DMS114 treated with DMSO at 0.1 percent for 48 hours (cell line): Measurements from ENCODE around the gene TRIM29.
"Not testable (repeated sequence)": the region's sequence is repeated elsewhere in the genome, so short reads cannot be mapped to it uniquely, and the experiment has no call there.

Experiments used
- DNase-seq: peaks from one replicate; lab custom pipeline; 2025; ENCODE audit not compliant: unreplicated experiment; lab: John Stamatoyannopoulos, UW

TRIM29 gene

DNA sequence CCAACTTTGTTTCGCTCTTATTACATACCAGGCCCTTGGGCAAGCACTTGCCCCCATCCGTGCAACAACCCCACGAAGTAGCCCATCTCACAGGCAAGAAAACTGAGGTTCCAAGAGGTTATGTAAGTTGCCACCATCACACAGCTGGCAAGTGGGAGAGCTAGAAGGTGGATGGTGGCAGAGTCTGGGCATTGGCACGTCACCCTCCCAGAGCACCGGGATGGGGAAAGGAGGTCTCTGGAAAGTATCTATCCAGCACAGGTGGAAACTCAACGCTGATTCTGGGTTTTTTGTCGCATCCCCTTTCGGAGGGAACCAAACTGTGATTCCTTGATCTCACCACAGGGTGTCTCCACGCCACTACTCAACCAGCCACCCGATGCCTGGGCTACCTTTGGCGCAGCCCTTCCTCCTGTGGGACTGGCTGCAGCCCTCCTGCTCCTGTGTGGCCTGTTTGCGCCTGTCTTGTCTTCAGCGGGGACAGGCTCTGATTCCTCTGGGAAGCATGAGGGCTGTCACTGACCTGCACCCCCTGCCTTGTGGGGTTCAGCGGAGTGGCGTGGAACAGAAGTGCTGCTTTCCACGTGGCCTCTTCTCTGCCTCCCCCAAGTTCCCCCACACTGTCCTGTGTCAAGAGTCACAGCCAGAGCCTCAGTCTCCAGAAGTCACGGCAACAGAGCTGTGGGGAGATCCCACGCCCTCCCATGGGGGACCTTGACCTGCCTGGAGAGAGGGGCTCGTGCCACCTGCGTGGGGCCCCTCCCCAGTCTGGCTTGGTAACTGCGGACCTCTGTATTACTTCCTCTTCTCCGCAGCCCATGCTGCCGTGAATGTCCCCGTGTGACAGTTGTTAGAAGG is 34.4 kb upstream of the TRIM29 start:
- DNase-seq, result peak; percentile 26

DNA sequence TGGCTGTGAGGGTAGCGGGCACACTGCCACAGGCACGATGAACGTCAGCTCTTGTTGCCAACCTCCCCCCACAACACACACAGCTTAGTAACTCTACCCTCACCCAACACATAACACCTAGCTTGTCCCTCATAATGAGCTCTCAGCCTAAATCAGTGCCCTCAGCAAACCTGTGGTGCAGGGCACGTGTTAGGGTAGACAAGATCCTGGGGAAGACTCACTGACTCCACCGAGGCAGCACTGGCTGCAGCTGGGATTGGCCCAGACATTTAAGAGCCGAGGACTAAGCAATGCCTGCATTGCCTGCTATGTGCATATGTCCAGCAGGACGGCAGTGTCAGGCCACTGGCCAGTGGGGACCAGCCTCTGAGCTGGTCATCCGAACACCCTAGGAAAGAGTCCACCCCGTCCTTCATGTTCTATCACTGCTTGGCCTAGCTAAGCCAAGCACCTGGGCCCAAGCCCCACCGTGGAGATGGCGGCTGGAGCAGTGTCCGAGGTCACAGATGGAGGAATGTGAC is 32.9 kb upstream of the TRIM29 start:
- DNase-seq, result no peak

DNA sequence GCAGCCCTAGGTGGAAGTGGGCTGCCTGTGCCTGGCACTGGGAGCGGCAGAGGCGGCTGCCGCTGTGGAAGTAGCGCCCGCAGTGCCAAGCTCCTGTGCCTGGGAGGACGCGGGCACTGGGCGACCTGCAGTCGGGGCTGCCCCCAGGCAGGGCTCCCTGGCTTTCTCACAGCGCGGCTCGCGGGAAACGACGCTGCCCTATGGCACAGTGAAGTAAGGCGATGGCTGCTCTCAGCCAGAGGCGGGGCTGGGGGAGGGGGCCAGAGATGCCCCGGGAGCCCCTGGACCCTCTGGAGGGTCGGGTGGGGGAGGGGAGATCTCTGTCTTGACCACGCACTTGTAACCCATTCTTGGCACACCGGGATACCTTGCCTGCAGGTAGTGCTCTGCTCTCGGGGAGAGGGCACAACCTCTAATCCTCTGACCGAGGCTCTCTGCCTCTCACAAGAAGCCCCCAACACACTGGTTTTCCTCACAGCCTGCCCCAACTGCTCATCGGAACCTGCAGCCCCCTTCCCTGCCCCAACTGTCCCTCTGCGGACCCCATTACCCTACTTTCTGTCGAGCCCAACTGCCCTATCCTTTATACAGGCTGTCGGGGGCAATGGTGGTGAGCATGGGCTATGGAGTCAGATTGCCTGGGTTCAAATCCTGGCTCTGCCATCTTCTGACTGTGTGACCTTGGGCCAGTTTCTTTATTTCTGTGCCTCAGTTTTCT is 32.2 kb upstream of the TRIM29 start:
- DNase-seq, result no peak

DNA sequence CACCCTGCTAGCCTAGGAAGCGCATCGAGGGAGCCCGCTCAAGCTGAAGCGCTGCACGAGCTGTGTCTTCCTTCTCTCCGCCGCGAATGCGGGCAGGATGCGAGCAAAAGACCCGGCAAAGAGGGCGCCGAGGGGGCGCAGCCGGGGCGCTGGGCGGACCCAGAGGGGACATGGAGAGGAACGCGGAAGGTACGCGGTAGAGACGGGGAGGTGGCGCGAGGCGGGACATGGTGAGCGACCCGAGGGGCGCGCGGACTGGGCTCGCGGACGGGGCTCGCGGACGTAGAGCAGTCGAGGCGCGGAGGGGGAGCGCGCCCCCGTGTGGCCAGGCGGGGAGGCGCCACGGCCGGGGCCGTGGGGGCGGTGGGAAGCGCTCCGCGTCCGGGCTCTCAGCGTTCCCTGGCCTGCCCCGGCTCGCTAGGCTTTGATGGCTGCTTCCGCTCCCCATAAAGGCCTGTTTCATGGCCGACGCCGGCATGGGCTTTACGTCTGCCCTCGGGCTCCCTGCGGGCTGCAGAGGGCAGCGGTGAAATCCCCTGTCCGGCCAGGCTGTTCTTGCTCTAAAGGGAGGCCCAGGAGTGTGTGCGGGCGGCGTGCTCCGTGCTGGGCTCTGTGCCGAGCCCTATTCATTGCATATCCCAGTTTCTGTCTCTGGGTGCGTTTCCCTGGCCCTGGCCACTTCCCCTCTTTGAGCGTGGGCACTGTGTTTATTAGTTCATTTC is 31.2 kb upstream of the TRIM29 start:
- DNase-seq, result peak; percentile 16

DNA sequence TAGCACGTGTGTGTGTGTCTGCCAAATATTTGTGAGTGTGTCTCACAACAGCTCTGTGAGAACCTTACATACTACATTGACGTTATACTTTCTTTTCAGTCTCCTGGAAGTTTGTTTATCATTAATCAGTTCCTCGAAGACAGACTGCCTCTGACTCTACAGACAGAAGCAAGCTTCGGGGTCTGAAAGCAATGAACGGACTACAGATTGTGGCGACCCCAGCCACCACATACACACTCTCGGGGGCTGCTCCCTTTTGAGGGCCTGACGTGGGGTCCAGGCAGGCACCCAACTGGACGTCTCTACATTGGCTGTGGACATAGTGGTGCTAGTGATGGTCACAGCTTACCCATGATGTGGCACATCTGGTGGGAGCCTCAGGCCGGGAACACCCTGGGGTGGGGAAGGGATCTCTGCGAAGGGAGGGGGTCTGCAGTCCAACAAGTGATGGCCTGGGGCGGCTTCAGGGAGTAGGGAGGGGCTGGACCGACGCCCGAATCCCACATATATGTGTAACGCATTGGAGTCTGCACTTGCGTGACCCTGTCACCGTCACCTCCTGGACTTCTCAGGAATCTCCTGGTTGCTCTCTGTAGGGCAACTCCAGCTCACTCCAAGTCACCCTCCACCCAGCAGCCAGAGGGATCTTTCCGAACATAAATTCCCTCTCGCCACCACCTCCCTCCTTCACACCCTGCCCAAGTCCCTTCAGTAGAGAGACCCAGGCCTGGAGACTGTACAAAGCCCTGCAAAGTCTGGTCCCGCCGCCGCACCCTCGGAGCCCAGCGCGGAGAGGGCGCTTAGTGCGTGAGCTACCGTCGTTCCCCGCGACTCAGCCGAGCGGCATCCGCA is 30.4 kb upstream of the TRIM29 start:
- DNase-seq, result no peak

DNA sequence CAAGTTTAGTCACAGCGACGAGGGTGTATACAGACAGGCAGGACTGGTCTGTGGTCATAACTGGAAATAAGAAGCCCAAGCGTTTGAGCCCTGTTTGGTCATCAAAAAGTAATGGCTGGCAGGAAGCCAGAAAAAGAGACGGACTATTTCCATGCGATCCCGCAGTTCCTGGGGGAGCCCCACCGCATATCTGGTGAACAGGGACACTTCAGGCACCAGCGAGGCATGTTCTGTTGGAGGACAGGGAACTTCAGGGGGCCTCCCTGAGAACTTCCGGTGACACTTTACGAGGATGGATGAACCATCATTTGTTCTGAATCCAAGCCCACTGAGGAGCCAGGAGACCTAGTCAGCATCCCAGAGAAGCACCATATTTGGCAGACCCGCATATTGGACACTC is 29.7 kb upstream of the TRIM29 start:
- DNase-seq, result no peak

DNA sequence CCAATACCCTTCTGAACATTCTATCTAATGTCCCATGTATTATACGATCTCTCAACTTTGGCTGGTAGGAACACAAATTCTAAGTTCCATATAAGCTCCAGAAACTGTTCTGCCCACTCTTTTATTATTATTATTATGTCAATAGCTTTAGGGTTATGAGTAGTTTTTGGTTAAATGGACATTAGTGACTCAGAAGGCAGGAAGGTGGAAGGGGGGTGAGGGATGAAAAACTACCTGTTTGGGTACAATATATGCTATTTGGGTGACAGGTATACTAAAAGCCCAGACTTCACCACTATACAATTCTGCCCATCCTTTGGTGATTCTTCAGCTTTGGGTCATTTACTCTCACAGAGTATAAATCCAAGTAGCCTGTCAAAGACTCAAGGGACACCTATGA is 22.5 kb upstream of the TRIM29 start:
- DNase-seq, result no peak

DNA sequence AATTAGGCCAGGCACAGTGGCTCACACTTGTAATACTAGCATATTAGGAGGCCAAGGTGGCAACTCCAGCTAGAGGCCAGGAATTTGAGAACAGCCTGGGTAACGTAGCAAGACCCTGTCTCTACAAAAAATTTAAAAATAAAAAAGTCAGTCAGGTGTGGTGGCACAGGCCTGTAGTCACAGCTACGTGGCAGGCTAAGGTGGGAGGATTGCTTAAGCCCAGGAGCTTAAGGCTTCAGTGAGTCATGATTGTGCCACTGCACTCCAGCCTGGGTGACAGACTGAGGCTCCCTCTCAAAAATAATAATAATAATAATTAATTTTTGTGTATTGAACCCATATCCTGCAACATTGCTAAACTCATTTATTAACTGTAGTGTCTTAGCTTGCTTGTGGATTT is 15.3 kb upstream of the TRIM29 start:
- DNase-seq, result no peak

DNA sequence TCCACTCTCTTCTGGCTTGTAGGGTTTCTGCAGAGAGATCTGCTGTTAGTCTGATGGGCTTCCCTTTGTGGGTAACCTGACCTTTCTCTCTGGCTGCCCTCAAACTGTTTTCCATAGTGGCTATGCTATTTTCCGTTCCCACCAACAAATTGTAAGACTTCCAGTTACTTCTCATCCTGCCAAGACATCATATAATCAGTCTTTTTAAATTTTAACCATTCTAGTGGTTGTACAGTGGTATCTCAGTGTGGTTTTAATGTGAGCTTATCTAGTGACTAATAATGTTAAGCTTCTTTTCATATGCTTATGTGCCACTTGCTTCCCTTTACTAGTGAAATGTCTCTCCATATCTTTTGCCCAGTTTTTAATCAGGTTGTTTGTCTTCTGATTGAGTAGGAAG is 13.6 kb upstream of the TRIM29 start:
- DNase-seq, result no peak

DNA sequence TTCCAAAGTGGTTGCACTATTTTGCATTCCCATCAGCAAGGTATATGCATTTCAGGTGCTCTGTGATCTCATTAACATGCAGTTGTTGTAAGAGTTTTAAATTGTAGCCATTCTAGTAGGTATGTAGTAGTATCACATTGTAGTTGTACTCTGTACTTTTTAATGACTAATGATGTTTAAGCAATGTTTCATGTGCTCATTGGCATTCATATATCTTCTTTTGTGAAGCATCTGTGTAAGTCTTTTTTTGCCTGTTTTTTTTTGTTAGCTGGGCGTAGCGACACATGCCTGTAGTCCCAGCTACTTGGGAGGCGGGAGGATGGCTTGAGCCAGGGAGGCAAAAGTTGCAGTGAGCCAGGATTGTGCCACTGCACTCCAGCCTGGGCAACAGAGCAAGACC is 11.3 kb upstream of the TRIM29 start:
- DNase-seq, result no peak

DNA sequence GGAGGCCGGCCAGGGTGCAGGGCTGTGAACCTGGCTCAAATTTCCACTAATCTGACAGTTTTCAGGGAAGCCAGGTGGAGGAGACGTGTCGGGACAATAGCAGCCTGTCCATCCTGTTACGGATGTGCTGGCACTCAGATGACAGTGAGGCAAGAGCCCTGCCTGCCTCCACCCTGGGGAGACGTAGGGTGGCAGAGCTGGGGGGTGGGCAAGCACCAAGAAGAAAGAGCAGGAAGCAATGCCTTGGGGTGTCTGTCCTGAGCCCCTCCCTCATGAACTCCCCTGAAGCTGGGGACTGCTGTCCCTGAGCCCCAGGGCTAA is 10.0 kb upstream of the TRIM29 start:
- no peak for DNase-seq

DNA sequence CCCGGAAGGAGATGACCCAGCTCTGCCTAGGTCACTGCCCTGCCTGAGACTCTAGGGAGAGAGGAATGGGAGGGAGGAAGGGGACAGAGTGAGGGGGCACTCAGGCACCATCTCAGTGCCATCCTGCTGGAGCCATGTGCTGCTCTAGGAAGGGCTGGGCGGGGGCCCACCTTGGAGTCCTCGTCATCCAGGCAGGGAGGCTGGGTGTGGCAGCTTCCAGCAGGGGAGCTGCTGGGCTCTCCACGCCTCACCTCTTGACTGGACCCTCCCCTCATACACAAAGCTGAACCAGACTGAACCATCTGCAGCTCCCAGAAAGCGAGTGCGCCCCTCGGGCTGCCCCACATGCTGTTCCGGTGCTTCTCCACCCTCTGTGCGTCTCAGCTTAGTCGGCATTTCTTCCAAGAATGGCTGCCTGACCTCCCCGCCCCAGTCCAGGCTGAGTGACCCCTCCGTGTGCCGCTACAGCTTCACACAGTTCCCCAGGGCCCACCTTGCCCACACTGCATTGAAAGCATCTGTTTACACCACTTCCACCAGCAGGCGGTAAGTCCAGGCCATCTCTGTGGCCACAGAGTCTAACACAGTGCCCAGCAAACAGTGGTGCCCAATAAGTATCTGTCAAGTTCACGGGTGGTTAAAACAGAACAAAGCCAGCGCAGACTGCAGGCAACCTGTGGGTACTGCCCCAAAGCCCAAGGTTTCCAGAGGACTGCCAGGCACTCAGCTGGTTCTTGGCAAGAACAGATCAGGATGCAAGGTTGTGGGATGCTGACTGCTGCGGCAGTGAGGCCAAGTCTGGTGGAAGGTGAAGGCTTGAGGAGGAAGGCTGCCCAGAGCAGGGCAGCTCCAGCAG is 9.4 kb upstream of the TRIM29 start:
- no peak for DNase-seq

DNA sequence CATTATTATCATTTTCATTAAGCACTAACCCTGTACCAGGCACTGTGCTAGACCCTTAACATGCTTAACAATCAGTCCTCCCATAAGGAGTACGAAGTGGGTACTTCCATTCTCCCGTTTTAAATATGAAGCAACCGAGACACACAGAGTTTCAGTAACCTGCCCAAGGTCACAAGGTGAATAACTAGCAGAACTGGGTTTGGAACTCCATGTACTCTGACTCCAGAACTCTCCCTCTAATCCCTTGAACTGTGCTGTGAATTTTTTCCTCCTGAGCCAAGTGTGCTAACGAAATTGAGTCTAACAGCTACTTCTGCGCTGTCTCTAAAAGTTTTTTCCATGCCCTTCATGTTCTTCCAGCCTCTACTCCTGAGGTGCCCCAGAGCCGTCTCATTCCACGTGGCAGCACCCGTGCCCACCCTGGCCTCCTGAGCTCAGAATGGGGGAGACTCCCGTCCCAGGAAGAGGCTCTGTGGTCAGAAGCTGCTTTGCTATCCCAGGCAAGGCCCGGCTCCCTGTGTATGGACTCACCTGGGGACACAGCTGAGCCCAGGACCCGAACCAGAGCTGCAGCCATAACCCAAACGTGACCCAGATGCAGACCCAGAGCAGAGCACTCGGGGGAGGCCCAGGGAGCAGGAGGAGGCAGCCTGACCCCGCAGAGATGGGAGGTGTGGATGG is 8.6 kb upstream of the TRIM29 start:
- DNase-seq, result no peak

DNA sequence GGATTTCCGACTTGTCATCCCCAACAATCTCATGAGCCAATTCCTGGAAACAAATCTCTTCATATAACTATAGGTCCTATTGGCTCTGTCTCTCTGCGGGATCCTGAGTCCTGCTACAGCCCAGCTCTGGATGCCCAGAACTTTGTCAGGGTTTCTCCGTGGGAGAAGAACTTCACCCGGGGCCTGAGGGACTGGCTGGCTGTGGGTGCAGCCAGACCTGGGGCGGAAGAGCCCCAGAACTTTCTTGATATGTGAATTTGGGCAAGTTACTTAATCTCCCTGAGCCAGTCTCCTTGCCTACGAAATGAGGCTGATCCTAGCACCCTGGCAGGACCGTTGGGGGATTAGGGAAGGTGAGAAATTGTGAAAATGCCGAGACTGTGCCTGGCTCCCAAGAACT is 6.6 kb upstream of the TRIM29 start:
- DNase-seq, result no peak

DNA sequence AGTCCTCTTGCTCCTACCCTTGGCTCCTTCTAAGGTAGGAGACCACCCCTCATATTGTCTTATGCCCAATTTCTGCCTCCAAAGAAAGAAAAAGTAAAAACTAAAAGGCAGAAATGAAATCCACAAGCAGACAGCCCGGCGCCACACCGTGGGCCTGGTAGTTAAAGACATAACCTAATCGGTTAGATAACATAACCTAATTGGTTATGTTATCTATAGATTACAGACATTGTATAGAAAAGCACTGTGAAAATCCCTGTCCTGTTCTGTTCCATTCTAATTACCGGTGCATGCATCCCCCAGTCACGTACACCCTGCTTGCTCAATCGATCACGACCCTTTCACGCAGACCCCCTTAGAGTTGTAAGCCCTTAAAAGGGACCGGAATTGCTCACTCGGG is 5.6 kb upstream of the TRIM29 start:
- not testable (repeated sequence) for DNase-seq

DNA sequence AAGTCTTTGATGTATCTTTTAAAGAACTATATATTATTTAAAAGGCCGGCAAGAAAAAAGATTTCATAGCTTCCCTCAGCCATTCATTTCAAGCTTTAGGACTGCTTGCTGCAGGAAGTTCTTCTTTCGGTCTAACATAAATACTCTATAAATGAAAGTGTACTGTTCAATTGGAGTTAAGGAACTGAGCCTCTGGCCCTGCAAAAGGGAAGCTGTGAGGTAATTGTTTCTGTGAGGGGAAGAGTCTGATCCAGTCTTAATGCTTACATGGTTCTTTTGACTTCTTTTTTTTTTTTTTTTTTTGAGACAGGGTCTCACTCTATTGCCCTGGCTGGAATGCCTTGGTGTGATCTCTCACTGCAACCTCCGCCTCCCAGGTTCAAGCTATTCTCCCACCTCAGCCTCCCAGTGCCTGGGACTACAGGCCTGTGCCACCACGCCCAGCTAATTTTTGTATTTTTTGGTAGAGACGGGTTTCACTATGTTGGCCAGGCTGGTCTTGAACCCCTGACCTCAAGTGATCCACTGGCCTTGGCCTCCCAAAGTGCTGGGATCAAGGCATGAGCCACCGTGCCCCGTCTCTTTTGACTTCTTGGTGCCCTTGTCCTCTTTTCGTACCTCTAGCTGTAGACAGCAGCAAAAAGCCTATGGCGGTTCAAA is 4.7 kb upstream of the TRIM29 start:
- no peak for DNase-seq

DNA sequence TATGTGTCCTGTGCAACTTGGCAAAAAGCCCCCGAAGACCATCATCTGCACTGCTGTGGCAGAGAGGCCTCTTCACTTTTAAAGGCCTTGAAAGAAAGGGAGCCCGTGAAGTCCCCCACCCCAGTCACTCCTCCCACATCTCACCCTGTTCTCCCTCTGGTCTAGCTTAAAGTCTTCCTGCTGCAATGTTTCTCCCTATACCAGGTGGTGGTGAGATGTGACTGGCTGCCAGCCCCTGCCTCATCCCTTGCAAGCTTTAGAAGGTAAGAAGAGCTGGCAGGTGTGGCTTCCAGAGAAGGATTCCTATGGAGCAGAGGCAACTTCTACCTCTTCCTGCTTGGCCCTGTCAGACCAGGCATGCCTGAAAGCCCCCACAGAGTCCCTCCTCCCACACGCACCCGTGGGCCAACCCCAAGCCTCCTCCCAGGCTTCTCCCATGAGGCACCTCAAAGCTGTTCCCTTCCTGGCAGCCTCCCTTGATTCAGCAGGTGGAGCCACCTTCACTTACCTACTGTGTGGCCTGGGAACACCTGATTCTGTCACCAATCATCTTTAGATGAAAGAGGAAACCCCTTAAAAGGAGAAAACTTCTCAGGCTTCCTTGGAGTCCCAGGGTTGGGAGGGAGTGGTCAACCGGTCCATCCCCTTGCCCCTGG is 4.0 kb upstream of the TRIM29 start:
- DNase-seq, result no peak

DNA sequence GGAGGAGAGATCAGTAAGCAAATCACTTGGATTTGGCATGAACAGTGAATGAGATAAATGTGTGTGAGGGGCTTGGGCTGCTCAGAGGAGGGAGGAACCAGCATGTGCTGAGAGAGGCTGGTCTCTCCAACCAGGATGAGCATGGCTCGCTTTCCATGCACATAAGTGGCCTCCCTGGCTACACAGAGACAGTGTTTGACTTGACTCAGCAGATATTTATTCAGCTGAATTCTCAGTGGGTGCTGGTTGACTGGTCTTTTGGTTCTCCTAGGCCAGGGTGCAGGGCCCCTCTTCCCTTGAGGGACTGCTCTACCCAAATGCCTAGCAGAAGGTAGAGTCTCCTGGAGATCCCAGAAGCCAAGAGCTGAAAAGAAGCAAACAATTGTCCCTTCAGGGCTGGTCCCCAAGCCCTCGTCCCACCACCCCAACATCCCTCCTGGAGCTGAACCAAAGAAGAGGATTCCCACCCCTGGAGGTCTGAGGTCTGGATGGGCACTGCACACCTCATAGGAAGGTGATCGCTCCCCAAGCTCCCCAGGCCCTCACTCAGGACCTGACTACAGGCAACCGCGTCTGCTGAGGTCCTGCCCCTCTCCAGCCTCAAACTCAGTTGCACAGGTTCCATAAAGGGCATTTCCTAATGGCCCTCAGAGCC is 3.3 kb upstream of the TRIM29 start:
- no peak for DNase-seq
